HG02642 (cell line): ENCODE results near the gene DEAF1.
"Not testable (repeated sequence)": the region's sequence is repeated elsewhere in the genome, so short reads cannot be mapped to it uniquely, and the experiment has no call there.

ENCODE experiments used
- ATAC-seq: cut with Tn5 transposase; IDR thresholded peaks from one replicate; pipeline ENCODE4 v1.9.1; 2021; ENCODE audit warnings: mild to moderate bottlenecking; ENCODE audit not compliant: unreplicated experiment, poor library complexity

DEAF1 gene

DNA sequence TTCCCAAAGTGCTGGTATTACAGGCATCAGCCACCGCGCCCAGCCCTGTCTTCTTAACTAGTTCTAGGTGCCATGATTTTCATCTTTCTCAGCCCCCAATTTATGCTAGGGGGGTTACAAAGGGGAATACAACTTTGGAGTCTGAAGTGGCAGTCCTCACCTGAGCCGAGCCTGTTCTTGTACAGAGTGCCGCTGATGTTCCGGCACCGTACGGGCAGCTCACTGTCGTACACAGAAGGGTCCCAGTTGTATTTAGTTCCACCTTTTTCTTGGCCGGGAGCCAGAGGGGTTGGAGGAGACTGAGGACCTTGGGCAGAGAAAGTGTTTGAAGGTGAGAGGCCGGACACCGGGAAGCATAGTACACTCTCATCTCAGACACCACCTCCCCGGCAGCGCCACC lies 7.3 kb downstream of the DEAF1 start:
- no peak for ATAC-seq

DNA sequence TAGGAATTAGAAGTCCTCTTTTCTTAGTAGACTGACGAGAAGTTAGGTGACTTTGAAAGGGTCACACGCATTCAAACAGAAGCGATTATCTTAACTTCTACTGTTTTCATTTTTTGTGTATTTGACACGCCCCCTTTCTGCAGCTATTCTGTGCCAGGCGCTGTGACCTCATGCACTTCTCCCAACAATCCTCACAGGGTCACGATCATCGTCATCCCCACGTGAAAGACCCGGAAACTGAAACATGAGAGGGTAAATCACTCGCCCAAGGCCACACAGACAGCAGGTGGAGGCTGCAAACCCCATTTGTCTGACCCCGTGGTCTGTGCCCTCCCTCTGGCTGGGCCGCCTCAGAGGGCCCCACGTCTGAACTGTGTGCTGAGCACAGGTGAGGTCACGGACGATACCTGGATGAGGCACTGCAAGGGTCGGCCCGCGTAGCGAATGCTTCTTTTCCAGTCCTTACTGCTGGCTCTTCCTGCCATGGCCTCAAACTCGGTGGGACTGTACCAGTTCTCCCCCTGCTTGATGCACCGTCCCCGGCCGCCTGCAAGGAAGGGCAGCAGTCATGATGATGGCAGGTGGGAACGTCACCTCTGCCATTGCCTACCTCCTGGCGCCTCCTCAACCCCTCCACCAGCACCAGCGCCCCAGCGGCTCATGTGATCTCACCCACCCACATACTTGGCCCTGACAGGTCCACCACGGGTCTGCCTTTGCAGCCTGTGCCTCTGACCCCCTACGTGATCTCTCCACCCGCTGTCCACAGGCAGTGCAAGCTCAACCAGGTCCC lies 8.4 kb downstream of the DEAF1 start:
- ATAC-seq, result no peak

GRCh38 chr11:680970-681369 lies 14.1 kb downstream of the DEAF1 start:
- no peak for ATAC-seq

GRCh38 chr11:680476-680875 lies 14.5 kb downstream of the DEAF1 start:
- ATAC-seq, result no peak

DNA sequence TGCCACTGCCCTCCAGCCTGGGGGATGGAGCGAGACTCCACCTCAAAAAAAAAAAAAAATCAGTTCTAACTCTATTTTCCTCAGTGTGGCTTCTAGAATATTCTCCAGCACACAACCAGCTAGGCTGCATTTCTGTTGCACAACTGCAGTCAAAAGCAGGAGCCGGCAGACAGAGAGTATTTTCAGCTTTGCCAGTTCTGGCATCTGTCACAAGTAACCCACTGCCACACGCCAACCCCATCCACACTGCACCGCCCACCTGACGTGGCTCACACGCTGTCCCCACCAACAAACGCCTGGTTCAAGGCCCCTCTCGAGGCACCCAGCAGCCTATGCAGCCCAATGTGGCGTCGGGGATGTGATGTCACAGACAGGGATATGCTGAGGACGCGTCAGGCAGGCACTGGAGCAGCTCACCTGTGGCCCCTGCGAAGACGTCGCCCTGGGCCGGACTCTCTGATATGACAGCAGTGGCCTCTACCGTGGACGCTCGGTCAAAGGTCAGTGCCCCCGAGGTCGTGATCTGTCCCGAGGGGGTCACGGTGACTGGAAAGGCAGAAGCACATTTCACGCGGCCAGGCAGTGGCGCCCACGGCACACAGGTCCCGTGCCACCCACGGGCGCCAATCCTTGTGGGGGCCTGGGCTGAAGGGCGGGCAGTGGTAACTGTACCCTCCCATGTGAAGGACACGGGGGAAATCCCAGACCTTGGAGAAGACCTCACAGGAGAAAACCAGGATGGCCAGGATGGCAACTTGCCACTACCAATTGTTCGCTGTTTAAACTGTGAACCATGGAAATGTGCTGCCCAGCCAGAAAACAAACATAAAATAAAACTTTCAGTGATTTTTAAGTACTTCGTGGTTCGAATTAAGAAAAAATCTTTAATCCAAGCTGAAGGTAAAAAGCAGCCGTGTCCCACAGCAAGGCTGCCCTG lies 15.5 kb downstream of the DEAF1 start:
- no peak for ATAC-seq

DNA sequence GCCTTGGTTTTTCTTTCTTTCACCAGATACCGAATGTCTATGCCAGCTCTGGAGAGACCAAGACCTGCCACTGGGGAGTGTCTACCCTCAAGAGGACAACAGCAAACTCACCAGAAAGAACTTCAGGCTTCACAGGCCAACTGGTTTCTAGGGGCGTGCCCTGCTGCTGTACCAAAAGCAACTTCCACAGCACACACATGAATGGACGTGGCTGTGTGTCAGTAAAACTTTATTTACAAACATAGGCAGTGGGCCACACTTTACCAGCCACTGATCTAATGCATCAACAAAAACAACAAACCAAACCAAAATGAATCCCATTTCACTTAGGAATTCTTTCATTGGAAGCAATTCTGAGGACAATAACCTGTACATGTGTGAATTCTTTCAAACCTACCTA lies 16.7 kb downstream of the DEAF1 start:
- no peak for ATAC-seq

- ATAC-seq, result no peak
These were observed 20.6 kb downstream of the DEAF1 start for GRCh38 chr11:674406-674805.

- no peak for ATAC-seq
These were observed 21.2 kb downstream of the DEAF1 start for GRCh38 chr11:673866-674265.

DNA sequence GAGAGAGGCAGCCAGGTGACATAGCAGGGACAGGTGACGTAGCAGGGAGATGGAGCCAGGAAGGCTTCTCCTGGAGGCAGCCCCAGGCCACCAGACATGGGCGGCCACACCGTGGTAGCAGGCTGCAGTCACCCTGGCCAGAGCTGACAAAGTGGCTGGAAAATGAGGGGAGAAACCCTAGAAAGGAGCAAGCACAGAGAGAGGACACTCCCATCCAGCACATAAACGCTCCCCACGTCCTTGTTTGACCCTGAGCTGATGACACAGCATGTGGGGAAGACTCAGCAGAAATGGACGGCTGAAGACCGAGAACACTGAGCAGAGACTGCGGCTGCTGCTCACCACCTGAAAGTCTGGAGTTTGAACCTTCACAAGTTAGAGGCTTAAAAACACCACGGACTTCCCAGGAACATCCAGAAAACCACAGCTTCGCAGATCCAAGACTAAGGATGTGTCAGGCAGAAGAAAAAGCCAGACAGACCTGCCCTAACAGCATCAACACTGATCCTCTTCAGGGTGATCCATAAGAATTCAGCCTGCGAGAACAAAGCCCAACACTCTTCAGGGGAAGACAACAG lies 29.2 kb downstream of the DEAF1 start:
- no peak for ATAC-seq

DNA sequence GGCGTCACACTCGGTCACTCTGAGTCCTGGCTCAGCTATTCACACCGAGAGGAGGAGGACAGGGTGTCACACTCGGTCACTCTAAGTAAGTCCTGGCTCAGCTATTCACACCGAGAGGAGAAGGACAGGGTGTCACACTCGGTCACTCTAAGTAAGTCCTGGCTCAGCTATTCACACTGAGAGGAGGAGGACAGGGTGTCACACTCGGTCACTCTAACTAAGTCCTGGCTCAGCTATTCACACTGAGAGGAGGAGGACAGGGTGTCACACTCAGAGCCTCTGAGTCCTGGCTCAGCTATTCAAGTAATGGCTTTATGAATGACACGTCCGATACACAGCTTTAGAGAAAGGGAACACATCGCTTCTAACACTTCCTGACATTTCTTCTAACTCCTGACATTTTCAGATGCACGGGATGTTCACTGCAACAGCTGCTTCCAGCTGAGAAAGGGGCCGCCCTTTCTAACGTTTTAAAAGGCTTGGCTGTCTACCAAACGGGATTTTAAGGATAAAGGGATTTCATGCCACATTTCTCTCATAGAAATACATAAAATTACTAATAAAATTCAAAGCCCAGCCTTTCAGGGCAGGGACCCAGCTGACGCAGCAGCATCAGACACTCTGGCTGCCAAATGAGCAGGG lies 29.8 kb downstream of the DEAF1 start:
- no peak for ATAC-seq

- no peak for ATAC-seq
These were observed 32.2 kb downstream of the DEAF1 start for GRCh38 chr11:662689-663274.

- no peak for ATAC-seq
These were observed 34.2 kb downstream of the DEAF1 start for GRCh38 chr11:660681-661444.

DNA sequence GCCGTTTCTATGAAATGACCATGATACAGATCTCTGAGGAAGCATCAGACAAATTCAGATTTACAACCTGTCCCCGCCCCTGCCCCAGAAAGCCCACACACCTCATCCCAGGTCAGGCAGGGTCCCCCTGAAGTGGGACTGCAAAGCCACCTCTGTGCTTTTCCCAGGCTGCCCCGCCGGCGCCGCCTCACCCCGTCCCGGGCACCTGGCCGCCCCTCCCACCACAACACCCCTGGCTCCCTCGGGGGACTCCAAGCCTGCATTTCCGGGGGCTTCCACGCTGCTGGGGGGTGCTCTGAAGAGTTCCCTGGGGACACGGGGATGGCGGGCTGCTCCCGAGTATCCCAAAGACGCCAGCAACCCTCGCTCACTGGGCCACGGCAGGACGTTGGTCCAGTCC lies 34.7 kb downstream of the DEAF1 start:
- no peak for ATAC-seq

- no peak for ATAC-seq
These were observed 35.4 kb downstream of the DEAF1 start for GRCh38 chr11:659532-660085.

GRCh38 chr11:657691-658126 lies 37.3 kb downstream of the DEAF1 start:
- no peak for ATAC-seq

GRCh38 chr11:656866-657265 lies 38.2 kb downstream of the DEAF1 start:
- no peak for ATAC-seq

DNA sequence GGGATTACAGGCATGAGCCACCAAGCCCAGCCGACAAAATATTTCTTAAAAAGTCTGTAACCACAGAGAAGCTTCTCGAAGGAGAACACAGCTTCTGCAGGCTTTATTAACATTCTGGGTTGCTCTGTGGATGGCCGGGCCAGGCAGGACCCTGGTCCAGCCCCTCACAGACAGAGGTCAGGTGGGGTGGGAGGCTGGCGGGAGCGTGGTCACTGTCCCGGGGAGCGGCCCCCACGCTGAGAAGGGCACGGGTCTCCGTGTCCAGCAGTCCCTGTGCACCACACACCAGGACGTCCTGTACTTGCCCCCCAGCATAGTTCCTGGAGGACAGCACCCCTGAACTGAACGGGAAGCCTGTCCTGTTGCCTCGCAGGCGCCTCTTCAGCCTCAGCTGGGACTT lies 38.6 kb downstream of the DEAF1 start:
- no peak for ATAC-seq

DNA sequence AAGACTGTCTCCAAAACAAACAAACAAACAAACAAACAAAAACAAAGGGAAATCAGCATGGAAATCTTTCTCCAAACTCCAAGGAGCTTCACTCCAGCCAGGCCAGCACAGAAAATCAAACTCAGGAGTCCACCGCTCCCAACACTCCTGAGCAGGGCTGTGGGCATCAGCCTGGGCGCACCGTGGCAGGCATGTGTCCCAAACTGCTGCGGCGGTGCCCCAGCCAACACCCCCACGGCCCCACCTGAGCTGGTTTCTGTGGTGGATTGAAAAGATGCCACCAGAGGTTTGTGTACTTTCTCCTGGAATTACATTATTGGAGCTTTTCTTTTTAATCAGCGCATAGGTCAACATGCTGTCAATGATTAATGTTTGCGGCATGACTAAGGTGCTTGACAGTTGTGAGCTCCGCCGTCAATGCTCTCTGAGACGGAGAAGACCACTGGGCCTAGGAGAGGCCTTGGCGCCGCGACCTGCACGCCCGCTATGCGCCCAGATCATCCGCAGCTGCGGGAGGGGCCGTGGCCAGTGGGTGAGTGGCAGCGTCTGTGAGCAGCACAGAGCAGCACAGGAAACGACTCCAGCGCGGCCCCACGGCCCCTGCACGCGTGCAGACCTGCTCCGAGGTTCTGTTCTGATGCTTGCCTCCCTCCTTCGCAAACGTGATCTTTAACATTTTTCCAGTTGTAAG lies 39.8 kb downstream of the DEAF1 start:
- ATAC-seq, result no peak

GRCh38 chr11:654444-654843 lies 40.6 kb downstream of the DEAF1 start:
- not testable (repeated sequence) for ATAC-seq
